Measurements from ENCODE around the gene GAREM1. TPM values are rescaled to one million over a fixed set of nuclear protein-coding genes. Genes with fewer than 3 reads are reported as not detected.

Gene GAREM1
- total RNA-seq, 1 donor from 2014 or later = 9.5 TPM

- H3K4me3 Mint-ChIP-seq = no peak overlapping the region
- DNase-seq (ENCODE audit: low spot score in 2 of 2, unreplicated experiment in 2 of 2) = no peak
- H3K4me1 Mint-ChIP-seq = no peaks in the 10 kb centered on the region
- peaks cover 20% of the 10 kb centered on the region for H3K9me3 Mint-ChIP-seq
- H3K27ac Mint-ChIP-seq = no peak overlapping the region
- H3K36me3 Mint-ChIP-seq = peaks cover under 1% of the 10 kb centered on the region
- no peaks in the 10 kb centered on the region for H3K27me3 Mint-ChIP-seq (ENCODE audit: low read depth)
- TF ChIP-seq CTCF (IDR thresholded peaks at IDR 0.05; ENCODE audit: unreplicated experiment) = no peak
Observed at GRCh38 chr18:32401621-32402020, 69.1 kb downstream of the GAREM1 start.

- DNase-seq (ENCODE audit: low spot score in 2 of 2, unreplicated experiment in 2 of 2) = no peak
- Mint-ChIP-seq H3K27me3 (ENCODE audit: low read depth) (no peaks in the 10 kb centered on the region), H3K36me3 (peaks cover 4% of the 10 kb centered on the region), H3K4me1 (no peaks in the 10 kb centered on the region), H3K9me3 (peaks cover 22% of the 10 kb centered on the region), H3K27ac (no peak overlapping the region), H3K4me3 (no peak overlapping the region)
- TF ChIP-seq CTCF (IDR thresholded peaks at IDR 0.05; ENCODE audit: unreplicated experiment) = no peak
Observed at GRCh38 chr18:32393407-32393806, 77.3 kb downstream of the GAREM1 start.

- Mint-ChIP-seq H3K27ac (no peak overlapping the region), H3K36me3 (peaks cover 2% of the 10 kb centered on the region), H3K4me1 (peaks cover 6% of the 10 kb centered on the region), H3K9me3 (peaks cover 4% of the 10 kb centered on the region), H3K27me3 (ENCODE audit: low read depth) (no peaks in the 10 kb centered on the region), H3K4me3 (no peak overlapping the region)
- TF ChIP-seq CTCF (IDR thresholded peaks at IDR 0.05; ENCODE audit: unreplicated experiment) = no peak
- DNase-seq (ENCODE audit: low spot score in 2 of 2, unreplicated experiment in 2 of 2) = no peak
Observed at GRCh38 chr18:32391126-32391525, 79.6 kb downstream of the GAREM1 start.

- peaks cover 6% of the 10 kb centered on the region for H3K4me1 Mint-ChIP-seq
- no peak for DNase-seq (ENCODE audit: low spot score in 2 of 2, unreplicated experiment in 2 of 2)
- H3K27ac Mint-ChIP-seq = no peak overlapping the region
- no peaks in the 10 kb centered on the region for H3K27me3 Mint-ChIP-seq (ENCODE audit: low read depth)
- no peak for TF ChIP-seq CTCF (IDR thresholded peaks at IDR 0.05; ENCODE audit: unreplicated experiment)
- H3K9me3 Mint-ChIP-seq = no peaks in the 10 kb centered on the region
- no peak overlapping the region for H3K4me3 Mint-ChIP-seq
- peaks cover 2% of the 10 kb centered on the region for H3K36me3 Mint-ChIP-seq
Observed at GRCh38 chr18:32389858-32390257, 80.8 kb downstream of the GAREM1 start.

GRCh38 chr18:32389191-32389590 lies 81.5 kb downstream of the GAREM1 start:
- DNase-seq (ENCODE audit: low spot score in 2 of 2, unreplicated experiment in 2 of 2) = no peak
- TF ChIP-seq CTCF (IDR thresholded peaks at IDR 0.05; ENCODE audit: unreplicated experiment) = no peak
- H3K9me3 Mint-ChIP-seq = no peaks in the 10 kb centered on the region
- no peak overlapping the region for H3K4me3 Mint-ChIP-seq
- peaks cover 2% of the 10 kb centered on the region for H3K36me3 Mint-ChIP-seq
- no peaks in the 10 kb centered on the region for H3K27me3 Mint-ChIP-seq (ENCODE audit: low read depth)
- peaks cover 8% of the 10 kb centered on the region for H3K4me1 Mint-ChIP-seq
- no peak overlapping the region for H3K27ac Mint-ChIP-seq

- TF ChIP-seq CTCF (IDR thresholded peaks at IDR 0.05; ENCODE audit: unreplicated experiment) = no peak
- H3K27ac Mint-ChIP-seq = no peak overlapping the region
- peaks cover 24% of the 10 kb centered on the region for H3K4me1 Mint-ChIP-seq
- peaks cover 2% of the 10 kb centered on the region for H3K36me3 Mint-ChIP-seq
- H3K27me3 Mint-ChIP-seq (ENCODE audit: low read depth) = no peaks in the 10 kb centered on the region
- DNase-seq (ENCODE audit: low spot score in 2 of 2, unreplicated experiment in 2 of 2) = no peak
- H3K9me3 Mint-ChIP-seq = no peaks in the 10 kb centered on the region
- no peak overlapping the region for H3K4me3 Mint-ChIP-seq
Observed at GRCh38 chr18:32386471-32386870, 84.2 kb downstream of the GAREM1 start.

All from mesothelial cell of epicardium (in vitro differentiated cells).